Activated CD8-positive, alpha-beta memory T cell treated with anti-CD3 and anti-CD28 coated beads, Interleukin-2, amount 50 U/mL, for 4 hours (primary cell): Measurements from ENCODE around the gene TWIST2.

Experiments
- DNase-seq: peaks from one replicate; pipeline ENCODE4 v3.0.0-alpha.2; 2020

Gene TWIST2

DNA sequence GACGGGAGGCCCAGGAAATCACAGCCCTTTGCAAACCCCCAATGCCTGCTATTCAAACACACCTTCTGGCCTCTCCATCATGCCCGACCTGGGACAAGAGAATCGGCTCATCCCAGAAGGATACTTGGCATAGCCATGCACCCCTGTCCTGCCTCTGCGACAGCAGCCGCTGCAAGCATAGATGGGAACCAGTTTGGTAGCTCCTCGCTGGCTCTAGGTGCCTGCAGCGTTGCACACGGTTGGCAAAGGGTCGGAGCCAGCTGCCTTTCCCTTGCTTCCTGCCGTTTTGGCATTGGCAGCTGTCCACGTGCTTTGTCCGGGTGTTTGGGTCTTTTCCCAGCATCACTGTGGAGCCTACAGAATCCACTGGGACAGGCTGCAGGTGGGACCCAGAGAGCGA lies 76.9 kb downstream of the TWIST2 start:
- DNase-seq: no peak

DNA sequence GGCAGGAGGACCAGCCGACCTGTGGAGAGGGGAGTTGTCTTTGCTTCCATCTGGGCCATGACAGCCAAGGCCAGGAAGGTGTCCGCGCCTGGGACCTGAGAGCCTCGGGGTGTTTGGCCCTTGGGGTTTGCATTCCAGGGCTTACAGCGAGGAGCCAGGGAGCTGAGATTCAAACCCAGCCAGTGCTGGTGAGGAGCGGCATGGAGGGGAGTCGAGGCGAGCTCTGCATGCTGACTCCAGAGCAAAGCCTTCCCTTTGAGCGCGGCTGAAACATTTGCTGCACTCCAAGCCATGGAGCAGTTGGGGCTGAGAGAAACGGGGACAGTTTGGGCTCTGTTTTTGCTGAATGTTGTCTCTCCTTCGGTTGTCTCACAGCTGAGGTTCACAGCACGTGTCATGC lies 77.4 kb downstream of the TWIST2 start:
- no peak for DNase-seq

DNA sequence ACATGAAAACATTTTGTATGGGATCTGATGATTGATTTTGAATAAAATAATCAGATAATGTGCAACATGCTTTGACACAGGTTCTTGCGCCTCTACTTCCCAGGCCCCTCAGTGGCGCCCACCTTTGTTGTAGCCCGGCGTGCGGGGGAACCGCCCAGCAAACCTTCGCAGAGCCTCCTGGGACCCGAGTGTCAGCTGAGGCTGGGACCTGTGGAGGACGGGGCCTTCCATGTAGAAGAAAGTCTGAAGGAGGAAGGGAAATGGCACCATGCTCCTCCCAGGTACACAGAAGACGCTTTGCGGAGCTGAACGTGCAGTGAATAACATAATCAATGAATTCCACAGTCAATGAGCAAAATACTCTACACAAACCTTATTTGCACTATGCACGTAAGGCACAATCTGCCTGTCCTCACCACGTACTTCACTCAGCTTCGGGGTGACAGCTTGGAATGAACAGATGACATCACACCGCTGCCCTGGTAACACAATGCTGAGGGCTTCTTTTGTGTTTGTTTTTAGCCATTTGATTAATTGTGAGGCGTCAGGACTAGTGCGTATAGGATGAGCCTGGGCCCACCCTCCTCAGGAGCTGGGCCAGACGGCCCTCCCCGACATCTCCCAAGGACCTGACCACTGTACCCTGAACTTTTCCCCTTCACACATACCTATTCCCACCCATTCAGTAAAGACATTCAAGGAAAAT lies 78.1 kb downstream of the TWIST2 start:
- no peak for DNase-seq

DNA sequence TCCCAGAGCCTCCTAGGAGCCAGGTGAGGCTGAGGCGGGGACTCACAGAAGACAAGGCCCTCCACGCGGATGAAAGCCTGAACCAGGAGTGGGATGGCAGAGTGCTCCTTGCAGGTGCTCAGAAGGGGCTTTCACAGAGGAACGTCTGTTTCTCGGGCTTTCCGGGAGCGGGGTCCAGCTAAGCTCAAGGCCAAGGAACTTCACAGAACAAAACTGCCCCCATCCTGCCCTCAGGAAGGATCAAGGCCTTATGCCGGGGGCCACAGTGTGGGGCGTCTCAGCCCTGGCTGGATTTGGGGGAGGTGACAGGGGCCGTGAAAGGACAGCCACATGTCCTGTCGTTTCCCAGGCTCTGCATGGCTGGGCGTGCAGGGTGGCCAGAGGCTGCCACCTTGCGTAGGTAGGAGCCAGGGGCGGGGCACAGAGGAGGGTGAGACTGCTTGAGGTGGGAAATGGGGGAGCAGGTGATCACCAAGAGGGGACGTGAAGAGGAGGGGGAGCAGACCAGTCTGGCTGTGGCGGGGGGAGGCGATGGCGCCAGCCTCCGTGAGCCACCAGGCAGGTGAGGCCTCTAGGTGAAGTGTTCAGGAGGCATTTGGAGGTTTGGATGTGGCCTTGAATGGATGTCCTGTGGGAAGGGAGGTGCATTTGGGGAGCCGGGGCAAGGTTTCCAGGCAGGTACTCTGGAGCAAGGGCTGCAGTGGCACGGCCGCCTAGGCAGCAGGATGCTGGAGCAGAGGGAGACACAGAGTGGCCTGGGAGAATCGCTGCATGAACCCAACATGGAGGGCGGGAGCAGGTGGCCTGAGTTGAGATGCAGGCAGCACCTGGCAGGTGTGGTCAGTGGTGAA lies 79.1 kb downstream of the TWIST2 start:
- DNase-seq: no peak

DNA sequence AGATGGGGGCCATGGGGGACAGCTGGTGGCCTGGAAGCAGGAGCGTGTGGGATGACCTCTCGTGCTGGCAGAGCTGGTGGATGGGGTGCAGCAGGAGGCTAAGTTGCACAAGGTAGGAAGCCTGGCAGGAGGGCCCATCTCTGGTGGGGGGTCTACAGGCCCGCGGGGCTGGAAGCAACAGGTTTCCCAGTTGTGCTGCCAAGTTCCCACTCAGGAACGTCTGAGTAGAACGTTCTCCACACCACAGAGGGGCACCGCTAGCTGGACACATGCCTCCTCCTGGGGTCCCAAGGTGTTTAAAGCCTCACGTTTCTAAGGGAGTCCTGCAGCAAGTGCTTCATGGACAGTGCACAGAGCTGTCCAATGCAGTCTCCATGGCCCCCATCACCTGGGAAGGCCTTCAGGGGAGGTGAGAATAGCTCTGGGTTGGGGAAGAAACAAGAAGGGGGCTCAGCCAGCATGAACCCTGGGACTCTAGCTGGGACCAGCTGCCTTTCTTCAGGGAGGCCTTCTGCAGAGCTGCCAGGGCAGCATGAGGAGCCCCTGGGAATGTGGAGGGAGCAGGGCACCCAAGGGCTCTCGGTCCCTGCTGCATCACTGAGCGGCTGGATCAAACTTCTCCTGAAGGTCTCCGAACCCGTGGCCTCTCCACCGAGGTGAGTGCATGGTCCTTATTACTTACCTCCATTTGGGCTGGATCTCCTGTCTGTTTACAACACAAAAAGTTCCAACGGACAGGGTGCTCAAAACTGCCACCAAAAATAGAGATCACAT lies 80.0 kb downstream of the TWIST2 start:
- DNase-seq: no peak

DNA sequence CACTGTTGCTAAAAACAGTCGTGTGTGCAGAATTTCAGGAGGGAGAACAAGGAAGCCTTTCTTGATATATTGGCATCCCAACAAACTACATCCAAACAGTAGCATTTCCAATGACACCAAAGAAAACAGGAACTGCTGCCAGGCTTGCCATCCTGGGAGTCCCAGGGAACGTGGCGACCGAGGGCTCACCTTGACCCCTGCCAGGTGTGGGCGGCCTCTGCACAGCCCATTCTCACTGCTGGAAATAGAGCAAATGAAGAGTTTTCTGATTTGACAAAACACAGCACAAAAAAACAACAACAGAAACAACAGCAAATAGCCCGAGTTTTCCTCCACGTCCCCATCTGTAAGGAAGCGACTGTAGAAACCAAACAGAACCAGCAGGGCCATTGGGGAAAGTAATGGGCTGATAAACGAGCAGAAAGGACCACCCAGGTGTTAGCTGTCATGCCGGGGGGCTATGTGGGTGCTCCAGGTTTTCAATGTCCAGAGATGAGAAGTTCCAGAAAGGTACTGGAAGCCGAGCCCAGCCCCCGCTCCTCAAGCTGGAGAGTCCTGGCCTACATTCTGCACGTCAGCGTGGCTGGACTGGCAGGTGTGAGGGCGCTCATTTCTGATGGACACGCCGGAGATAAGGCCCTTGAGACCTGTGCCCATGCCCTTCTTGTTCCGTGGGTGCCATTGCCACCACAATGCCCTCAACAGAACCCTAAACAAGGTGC lies 80.8 kb downstream of the TWIST2 start:
- DNase-seq: no peak

DNA sequence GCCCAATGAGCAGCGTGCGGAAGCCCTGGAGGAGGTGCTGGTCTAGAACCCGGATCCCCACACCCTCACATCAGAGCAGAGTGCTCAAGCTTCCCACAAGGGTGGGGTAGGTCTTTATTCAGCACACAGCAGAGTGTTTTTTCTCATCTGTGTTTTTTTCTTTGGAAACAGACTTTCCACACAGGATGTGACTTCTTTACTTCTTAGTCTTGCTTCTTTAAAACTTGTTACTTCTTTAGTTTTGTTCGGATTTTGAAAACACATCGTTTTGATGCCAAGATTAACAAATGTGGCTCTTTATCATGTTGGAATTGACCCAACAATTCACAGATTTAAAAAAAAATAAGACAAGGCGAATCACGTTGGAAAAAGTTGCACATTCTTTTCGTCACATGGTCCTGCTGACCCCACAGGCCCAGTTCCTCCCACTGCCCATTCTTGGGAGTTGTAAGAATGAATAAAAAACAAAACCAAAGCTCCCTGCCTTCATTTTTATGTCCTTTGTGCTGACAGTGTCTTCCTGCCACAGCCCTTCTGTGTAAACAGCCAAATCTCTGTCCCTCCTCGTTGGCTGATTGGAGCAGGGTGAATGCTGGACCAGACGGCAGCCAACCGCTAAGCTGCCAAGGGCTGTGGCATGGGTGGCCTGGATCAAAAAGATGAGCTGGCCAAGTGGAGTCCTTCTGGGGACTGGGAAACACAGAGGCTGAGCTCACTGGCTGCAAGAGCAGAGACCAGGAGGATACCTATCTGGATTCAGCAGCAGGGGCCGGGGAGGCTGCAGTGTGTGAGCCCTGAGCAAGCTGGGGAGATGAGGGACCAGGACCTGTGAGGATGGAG lies 81.6 kb downstream of the TWIST2 start:
- no peak for DNase-seq

DNA sequence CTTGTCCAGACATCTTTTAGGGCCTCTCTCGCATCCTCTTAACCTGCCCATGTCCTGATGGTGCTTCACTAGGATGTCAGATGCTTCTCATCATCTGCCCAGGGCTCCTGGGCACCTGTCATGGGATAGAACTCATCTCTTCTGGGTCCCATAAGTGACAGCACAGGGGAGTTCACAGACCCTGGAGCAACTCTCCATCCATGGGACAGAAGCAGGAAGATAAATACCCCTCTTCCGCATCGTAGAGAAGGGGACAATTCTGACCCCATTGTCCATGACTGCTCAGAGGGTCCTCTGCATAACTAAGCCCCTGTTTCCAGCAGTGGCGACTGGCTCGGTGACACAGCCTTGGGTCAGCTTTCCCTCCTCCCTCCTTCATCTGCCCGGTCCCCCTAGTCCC lies 82.3 kb downstream of the TWIST2 start:
- no peak for DNase-seq

DNA sequence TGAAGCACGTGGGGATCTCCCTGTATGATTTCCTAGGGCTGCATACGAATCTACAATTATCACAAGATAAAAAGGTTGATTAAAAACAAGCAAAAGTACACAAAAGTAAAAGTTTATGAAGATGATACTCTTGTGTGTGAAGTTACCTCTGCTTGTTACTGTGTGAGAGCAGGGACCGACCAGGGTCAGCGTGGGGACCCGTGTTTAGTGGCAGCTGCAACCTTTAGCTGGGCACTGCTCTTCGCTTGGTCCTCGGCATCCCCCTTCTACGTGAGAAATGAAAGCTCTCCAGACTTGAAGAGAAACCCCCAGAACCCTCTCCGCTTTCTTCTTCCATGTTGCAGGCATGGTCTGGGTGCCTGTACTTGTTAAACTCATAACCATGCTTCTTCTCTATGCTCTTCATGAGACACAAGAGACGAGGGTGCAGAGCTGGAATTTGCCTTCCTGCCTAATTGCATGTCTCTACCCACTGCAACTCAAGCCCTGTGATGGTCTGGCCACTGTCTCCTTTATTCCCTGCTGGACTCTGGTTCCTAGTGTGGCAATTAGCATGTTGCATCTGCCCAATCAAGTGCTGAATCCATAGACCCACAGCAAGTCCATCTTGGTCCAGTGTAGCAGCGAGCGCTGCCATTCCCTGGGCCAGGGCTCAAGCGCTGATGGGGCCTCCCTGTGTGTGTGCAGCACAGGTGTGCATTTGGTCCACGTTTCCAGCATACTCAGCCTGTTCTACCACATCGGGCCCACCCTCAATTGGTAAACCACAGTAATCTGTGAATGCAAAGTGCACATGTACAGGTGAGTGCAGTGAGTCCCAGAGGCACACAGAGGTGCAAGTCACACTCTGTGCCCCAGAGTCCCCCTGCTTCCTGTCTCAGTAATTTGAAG lies 88.5 kb downstream of the TWIST2 start:
- DNase-seq: no peak

DNA sequence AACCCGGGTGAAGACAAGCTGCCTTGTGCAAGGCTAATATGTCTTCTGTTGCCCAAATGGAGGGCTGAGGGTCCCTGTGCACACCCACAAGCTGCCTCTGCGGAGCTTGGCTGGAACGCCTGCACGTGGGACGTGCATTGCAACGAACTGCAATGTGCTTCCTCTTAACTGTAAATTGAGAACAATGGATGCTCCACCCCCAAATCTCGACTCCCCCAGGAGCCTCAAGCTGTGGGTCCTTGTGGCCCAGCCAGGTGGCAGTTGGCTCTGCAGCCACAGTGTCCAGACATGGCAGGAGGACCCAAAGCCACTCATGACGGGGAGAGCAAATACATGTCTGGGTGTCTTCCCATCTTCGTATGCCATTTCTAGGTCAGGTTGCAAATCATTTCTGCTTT lies 90.1 kb downstream of the TWIST2 start:
- DNase-seq: no peak

DNA sequence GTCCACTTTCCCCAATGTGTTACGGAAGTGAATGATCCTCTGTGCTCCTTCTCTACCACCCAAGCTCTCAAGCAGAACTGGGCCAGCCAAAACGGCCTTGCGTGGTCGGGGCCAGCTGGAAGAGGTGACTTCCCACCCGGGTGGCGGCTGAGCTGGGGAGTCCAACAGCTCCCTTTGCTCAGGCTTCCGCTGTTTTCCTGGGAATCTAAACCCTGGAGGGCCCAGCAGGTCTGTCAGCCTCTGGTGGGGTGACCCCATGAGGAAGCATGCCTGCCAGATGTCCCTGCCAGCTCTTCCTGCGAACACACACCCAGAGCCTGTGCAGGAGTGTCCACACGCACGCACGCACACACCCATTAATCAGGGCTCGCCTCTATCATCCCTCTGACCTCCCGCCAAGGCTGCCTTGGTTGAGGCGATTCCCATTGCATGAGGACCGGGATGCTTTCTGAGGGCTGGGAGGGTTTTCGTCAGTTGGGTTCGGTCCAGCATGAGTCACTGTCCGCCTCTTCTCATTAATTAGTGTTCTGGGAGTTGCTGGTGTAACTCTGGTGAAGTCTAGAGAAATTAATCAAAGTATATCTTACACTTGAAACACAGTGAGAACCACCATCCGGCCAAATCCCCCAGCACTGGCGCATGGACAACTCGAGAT lies 90.6 kb downstream of the TWIST2 start:
- DNase-seq: no peak

DNA sequence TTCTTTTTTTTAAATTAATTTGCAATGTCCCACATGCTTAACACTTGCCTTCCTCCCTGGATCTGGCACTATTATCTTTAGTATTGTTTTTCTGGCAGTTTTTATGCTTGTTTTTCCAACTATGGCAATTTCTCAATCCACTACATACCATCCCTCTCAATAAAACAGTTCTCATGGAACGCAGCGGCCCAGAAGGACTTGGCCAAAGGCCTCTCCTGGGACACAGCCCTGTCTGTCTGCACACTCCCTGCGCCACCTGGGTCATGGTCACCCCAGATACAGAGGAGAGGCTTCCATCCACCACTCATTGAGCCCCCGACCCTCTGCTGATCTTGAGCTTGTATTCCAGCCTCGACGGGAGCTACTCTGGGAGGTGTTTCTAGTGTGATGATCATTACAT lies 91.2 kb downstream of the TWIST2 start:
- DNase-seq: no peak

DNA sequence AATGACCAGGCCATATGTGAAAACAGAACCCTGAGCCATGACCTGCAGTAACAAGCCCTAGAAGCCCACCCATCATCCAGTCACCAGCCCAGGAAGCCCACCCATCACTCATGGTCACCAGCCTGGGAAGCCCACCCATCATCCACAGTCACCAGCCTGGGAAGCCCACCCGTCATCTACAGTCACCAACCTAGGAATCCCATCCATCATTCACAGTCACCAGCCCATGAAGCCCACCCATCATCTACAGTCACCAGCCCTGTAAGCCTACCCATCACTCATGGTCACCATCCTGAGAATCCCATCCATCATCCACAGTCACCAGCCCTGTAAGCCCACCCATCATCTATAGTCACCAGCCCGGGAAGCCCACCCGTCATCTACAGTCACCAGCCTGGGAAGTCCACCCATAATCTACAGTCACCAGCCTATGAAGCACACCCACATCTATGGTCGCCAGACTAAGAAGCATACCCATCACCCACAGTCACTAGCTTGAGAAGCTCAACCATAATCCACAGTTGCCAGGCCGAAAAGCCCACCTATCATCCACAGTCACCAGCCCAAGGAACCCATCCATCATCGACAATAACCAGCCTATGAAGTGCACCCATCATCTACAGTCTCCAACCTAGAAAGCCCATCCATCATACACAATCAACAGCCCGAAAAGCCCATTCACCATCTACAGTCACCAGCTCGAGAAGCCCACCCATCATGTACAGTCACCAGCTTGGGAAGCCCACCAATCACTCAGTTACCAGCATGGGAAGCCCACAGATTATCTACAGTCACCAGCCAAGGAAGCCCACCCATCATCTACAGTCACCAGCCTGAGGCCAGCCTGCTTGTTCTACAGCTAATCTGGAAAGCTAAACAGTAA lies 91.9 kb downstream of the TWIST2 start:
- DNase-seq: no peak

DNA sequence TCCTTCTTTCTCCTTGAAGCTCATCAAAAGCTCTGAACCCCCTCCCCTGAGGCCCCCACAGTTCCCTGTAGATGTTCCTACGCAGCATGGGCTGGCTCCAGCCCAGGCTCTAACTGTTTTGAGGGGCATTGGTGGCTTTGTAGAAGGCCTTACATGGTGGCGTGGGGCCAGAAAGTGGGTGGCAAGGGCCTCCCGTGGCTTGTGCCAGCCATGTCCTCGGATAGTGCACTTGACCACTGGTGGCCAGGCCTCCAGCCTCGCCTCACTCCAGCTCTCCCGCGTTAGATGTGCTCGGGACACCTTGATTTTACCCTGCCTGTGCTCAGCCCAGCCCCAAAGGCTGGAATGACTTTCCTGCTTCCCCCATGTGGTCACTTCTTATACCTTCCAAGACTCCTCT lies 92.9 kb downstream of the TWIST2 start:
- DNase-seq: no peak

DNA sequence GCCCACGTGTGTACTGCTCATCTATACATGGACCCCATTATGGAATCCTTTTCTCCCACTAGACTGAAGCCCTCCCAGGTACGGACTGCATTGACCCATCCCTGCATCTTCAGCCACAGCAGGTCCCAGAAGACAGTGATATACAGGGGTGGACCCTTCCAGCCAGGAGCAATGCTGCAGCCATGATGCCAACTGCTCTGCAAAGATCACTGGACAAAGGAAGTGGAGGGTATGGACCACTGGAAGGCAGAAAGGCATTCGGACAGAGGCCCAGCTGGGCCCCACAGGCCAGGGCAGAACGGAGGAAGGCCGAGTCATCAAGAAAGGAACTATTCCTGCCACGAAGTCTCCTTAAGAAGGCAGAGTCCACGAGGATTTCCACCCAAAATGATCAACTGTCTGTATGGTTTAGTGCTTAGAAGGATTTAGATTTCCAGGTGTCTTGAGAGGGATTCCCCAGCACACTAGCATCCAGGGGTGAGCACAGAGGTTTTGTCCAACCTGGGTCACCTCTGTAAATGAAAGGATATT lies 93.4 kb downstream of the TWIST2 start:
- DNase-seq: no peak

DNA sequence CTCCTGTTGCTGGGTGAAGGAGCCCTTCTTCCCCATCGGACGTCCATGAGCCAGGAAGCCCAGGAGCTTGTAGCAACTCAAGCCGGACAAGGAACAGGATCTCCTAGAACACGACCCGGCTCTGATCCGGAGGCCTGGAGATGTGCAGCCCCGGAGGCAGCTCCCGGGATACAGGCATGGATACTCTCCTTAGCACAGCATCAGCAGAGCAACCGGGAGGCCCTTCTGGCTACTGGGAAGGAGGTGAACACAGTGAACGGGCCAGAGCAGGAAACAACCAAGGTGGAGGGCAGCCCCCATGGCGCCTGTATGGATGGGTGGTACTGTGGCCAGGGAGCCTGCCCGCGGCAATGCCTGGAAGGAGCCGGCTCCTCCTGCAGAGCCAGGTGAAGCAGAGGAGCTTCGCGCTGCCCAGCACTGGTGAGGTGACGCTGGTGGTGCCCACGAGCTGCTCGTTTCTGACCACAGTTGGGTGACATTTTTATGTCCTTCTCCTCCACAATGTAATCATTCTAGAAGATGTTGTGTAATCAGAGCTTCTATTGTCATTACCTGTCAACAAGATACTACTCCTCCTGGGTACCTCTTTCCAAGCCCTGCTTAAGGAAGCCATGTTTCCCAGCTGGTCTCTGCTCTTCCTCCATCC lies 94.3 kb downstream of the TWIST2 start:
- DNase-seq: no peak

DNA sequence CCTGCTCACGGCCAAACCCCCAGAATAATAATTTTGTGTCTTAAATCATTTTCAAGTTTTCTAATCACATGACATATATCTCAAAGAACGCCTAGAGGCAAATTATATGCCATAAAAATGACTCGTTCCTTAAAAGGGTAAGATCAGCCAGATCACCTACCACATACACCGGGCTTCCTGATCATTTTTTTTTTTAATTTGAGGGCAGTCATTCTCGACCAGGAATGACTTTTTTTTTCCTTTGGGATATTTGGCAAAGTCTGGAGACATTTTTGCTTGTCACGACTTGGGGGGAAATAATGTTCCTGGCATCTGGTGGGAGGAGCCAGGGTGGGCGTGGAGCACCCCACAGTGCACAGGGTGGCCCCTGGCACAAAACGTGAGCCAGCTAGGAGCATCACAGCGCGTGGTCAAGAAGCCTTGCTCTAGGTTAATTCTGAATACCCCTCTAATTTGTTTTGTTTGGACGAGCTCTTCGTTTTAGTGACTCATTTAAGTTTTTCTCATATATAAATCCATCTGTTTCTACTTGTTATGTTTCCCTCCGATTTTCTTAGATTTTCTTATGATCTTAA lies 94.9 kb downstream of the TWIST2 start:
- no peak for DNase-seq
